ENCODE data around the gene GRHL1. TPM values are rescaled to one million over a fixed set of nuclear protein-coding genes. Genes with fewer than 3 reads are reported as not detected.
A peak's percentile ranks its signal among the peaks of the same experiment; 100 is the strongest.

GRHL1 gene
- total and polyA plus RNA-seq, 2 donors (not counting 1 experiment from before 2014, with no cell fraction given) = 0.25 to 0.76 TPM

GRCh38 chr2:9984217-9984739 lies 32.8 kb downstream of the GRHL1 start:
- no peak overlapping the region for H3K27ac Mint-ChIP-seq
- no peak overlapping the region for H3K4me3 Mint-ChIP-seq
- Histone ChIP-seq H3K36me3 (replicated peaks in 1 of 2; ENCODE audit: control extremely low read depth in 1 of 2, control insufficient read depth in 1 of 2, extremely low read depth in 1 of 2, insufficient read depth in 2 of 2, low read length in 1 of 2) (no peaks in the 10 kb centered on the region), H3K79me2 (ENCODE audit: control insufficient read depth, insufficient read depth, low read length) (no peaks in the 10 kb centered on the region), H3K9ac (ENCODE audit: low read length) (no peak overlapping the region), H3K4me3 (ENCODE audit: control extremely low read depth in 1 of 5, extremely low read depth in 1 of 5, insufficient read depth in 1 of 5, low read depth in 2 of 5, low read length in 4 of 5) (no peak overlapping the region), H4K20me1 (ENCODE audit: control insufficient read depth, insufficient read depth, low read length, poor library complexity, severe bottlenecking) (no peaks in the 10 kb centered on the region), H2AFZ (ENCODE audit: insufficient read depth, low read depth, low read length, poor library complexity, severe bottlenecking) (peak overlapping the region; percentile 39), H3K27ac (ENCODE audit: low read length in 2 of 2) (no peak overlapping the region), H3K4me2 (replicated peaks; ENCODE audit: low read depth, low read length, poor library complexity, severe bottlenecking) (peak overlapping the region; percentile 32), H3K27me3 (replicated peaks in 1 of 4; ENCODE audit: control extremely low read depth in 1 of 4, control insufficient read depth in 3 of 4, insufficient read depth in 4 of 4, low read length in 3 of 4) (peaks cover 0 to 5% (median 0%) of the 10 kb centered on the region in 4 experiments), H3K4me1 (ENCODE audit: control insufficient read depth in 2 of 2, insufficient read depth in 2 of 2, low read length in 2 of 2) (peaks cover 5 to 6% of the 10 kb centered on the region in 2 donors), H3K9me3 (ENCODE audit: control extremely low read depth in 1 of 3, control insufficient read depth in 2 of 3, insufficient read depth in 1 of 3, low read length in 2 of 3) (no peaks in the 10 kb centered on the region)
- H3K27me3 Mint-ChIP-seq = peaks cover 15% of the 10 kb centered on the region
- peaks cover 4% of the 10 kb centered on the region for H3K4me1 Mint-ChIP-seq
- DNase-seq (peak; percentile 81), ATAC-seq (ENCODE audit: low read depth) (peak; percentile 81)
- 61% methylated on average over 5 of the region's 7 CpGs for WGBS (ENCODE audit: insufficient coverage)
- no peaks in the 10 kb centered on the region for H3K9me3 Mint-ChIP-seq (ENCODE audit: insufficient read depth)
- ChIA-PET CTCF (interaction anchor here (0.6 to 10.9 kb wide), 44 partner anchors 9 to 464 kb away, joined by 3 to 319 read pairs (median 5); partner anchors contain the start of genes CYS1, KLF11, ODC1 and TAF1B), POLR2A (interaction anchor here (1.3 to 1.4 kb wide), 3 partner anchors 58 to 64 kb away, joined by 3 to 6 read pairs (median 4); no protein-coding TSS in a partner anchor)
- TF ChIP-seq CTCF (IDR thresholded peaks at IDR 0.05) (peak; percentile 87), EZH2 (IDR thresholded peaks at IDR 0.05; ENCODE audit: borderline replicate concordance, insufficient read depth, low read depth, low read length, poor library complexity, severe bottlenecking) (no peak)
- intact Hi-C loops (cut with micrococcal nuclease) = loop anchor here (1.0 to 5.0 kb wide), 6 partner anchors 33 to 683 kb away; partner anchors contain the start of gene GRHL1

- DNase-seq = no peak
- no CpG with 5 or more reads among the region's 6 CpGs for WGBS (ENCODE audit: insufficient coverage)
- no peak overlapping the region for H3K9ac ChIP-seq (ENCODE audit: low read length)
Observed at GRCh38 chr2:9984871-9985480, 33.5 kb downstream of the GRHL1 start.

More at GRCh38 chr2:9984871-9985480, 33.5 kb downstream of the GRHL1 start:
- no peak for ATAC-seq (ENCODE audit: low read depth)
- H3K27me3 Mint-ChIP-seq = peaks cover 14% of the 10 kb centered on the region
- no peak overlapping the region for H3K4me3 Mint-ChIP-seq
- Histone ChIP-seq H3K4me2 (replicated peaks; ENCODE audit: low read depth, low read length, poor library complexity, severe bottlenecking) (no peak overlapping the region), H3K9me3 (ENCODE audit: control extremely low read depth in 1 of 3, control insufficient read depth in 2 of 3, insufficient read depth in 1 of 3, low read length in 2 of 3) (no peaks in the 10 kb centered on the region), H3K4me3 (ENCODE audit: control extremely low read depth in 1 of 5, extremely low read depth in 1 of 5, insufficient read depth in 1 of 5, low read depth in 2 of 5, low read length in 4 of 5) (no peak overlapping the region), H3K4me1 (ENCODE audit: control insufficient read depth in 2 of 2, insufficient read depth in 2 of 2, low read length in 2 of 2) (peaks cover 5 to 6% of the 10 kb centered on the region in 2 donors), H3K27me3 (replicated peaks in 1 of 4; ENCODE audit: control extremely low read depth in 1 of 4, control insufficient read depth in 3 of 4, insufficient read depth in 4 of 4, low read length in 3 of 4) (peaks cover 0 to 5% (median 0%) of the 10 kb centered on the region in 4 experiments), H3K27ac (ENCODE audit: low read length in 2 of 2) (no peak overlapping the region), H3K79me2 (ENCODE audit: control insufficient read depth, insufficient read depth, low read length) (no peaks in the 10 kb centered on the region), H4K20me1 (ENCODE audit: control insufficient read depth, insufficient read depth, low read length, poor library complexity, severe bottlenecking) (no peaks in the 10 kb centered on the region), H2AFZ (ENCODE audit: insufficient read depth, low read depth, low read length, poor library complexity, severe bottlenecking) (no peak overlapping the region), H3K36me3 (replicated peaks in 1 of 2; ENCODE audit: control extremely low read depth in 1 of 2, control insufficient read depth in 1 of 2, extremely low read depth in 1 of 2, insufficient read depth in 2 of 2, low read length in 1 of 2) (no peaks in the 10 kb centered on the region)
- intact Hi-C loops (cut with micrococcal nuclease) = loop anchor here (1.0 to 5.0 kb wide), 6 partner anchors 34 to 682 kb away; partner anchors contain the start of gene GRHL1
- ChIA-PET POLR2A (interaction anchor here (1.3 to 1.4 kb wide), 3 partner anchors 57 to 63 kb away, joined by 3 to 6 read pairs (median 4); no protein-coding TSS in a partner anchor), CTCF (interaction anchor here (0.6 to 10.9 kb wide), 43 partner anchors 8 to 781 kb away, joined by 3 to 319 read pairs (median 5); partner anchors contain the start of genes CYS1 and KLF11)
- H3K4me1 Mint-ChIP-seq = peaks cover 4% of the 10 kb centered on the region
- H3K27ac Mint-ChIP-seq = no peak overlapping the region
- TF ChIP-seq EZH2 (IDR thresholded peaks at IDR 0.05; ENCODE audit: borderline replicate concordance, insufficient read depth, low read depth, low read length, poor library complexity, severe bottlenecking) = no peak
- TF ChIP-seq CTCF (IDR thresholded peaks at IDR 0.05) = no peak
- no peaks in the 10 kb centered on the region for H3K9me3 Mint-ChIP-seq (ENCODE audit: insufficient read depth)
